ENCODE results near the gene COL27A1.

DNA sequence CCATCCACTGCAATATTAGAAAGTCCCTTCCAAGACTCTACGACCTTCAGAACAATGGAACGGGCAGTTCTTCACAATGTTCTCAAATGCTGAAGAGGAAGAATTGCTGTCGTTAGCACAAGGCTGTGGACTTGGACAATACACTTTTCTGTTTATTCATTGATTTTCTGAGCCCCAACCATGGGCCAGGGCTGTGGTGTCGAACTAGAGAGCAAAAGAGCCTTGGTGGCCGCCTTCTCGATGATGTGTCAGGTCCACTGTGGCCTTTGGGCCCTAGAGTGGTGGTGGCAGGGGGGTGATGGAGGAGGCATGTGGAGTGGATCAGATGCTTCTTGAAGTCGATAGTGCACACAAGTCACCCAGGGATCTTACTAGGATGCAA is 37.7 kb upstream of the COL27A1 start:
- TF ChIP-seq SPI1 (IDR thresholded peaks at IDR 0.05; ENCODE audit: low read depth, low read length), result no peak
- TF ChIP-seq TAF1 (IDR thresholded peaks at IDR 0.05; ENCODE audit: low read depth, low read length), result no peak
- TF ChIP-seq POLR2AphosphoS5 (IDR thresholded peaks at IDR 0.05; ENCODE audit: low read depth, low read length), result no peak
